Neutrophil (primary cell): Measurements from ENCODE around the gene CDH13.

ENCODE experiments used
- H3K27ac ChIP-seq: fragments of 200-600 bp; sonication (generic); 2 replicates; pipeline ENCODE4 v1.5.1; 2016; ENCODE audit warnings: mild to moderate bottlenecking, moderate library complexity
- H3K27me3 ChIP-seq: fragments of 200-600 bp; sonication (generic); 2 replicates; pipeline ENCODE4 v1.6.0; 2016; ENCODE audit warnings: mild to moderate bottlenecking
- H3K36me3 ChIP-seq: fragments of 200-600 bp; sonication (generic); 2 replicates; pipeline ENCODE4 v1.5.1; 2017
- H3K4me1 ChIP-seq, 2 experiments: fragments of 200-600 bp in 1 of 2; sonication (generic) in 1 of 2; 1 replicate in 1 of 2; 2 replicates in 1 of 2; pipeline versions ENCODE4 v1.5.1 to v1.6.1; 2013 to 2016; ENCODE audit warnings: low read depth in 1 of 2, low read length in 1 of 2, mild to moderate bottlenecking in 1 of 2, moderate library complexity in 1 of 2; ENCODE audit not compliant: control insufficient read depth in 1 of 2, insufficient read depth in 1 of 2
- H3K4me3 ChIP-seq, 2 experiments: fragments of 200-600 bp in 1 of 2; sonication (generic) in 1 of 2; 1 replicate in 1 of 2; 2 replicates in 1 of 2; pipeline ENCODE4 v1.5.1; 2013 to 2016; ENCODE audit warnings: low read depth in 1 of 2, low read length in 1 of 2, mild to moderate bottlenecking in 1 of 2, moderate library complexity in 1 of 2
- H3K9me3 ChIP-seq: fragments of 200-600 bp; sonication (generic); 2 replicates; pipeline ENCODE4 v1.5.1; 2016
- CTCF ChIP-seq: fragments of 200-600 bp; sonication (generic); IDR thresholded peaks from 2 replicates; pipeline ENCODE4 v1.5.1; 2016; ENCODE audit warnings: antibody characterized with exemption

CDH13 gene

GRCh38 chr16:83158320-83158957 lies 531.7 kb downstream of the CDH13 start:
- no peaks in the 10 kb centered on the region for H3K36me3 ChIP-seq
- H3K27ac ChIP-seq, result no peak overlapping the region
- H3K27me3 ChIP-seq, result no peaks in the 10 kb centered on the region
- H3K4me1 ChIP-seq, result no peaks in the 10 kb centered on the region
- no peak for TF ChIP-seq CTCF
- H3K4me3 ChIP-seq, result no peak overlapping the region
- no peaks in the 10 kb centered on the region for H3K9me3 ChIP-seq

- H3K9me3 ChIP-seq, result no peaks in the 10 kb centered on the region
- H3K4me3 ChIP-seq, result no peak overlapping the region
- H3K36me3 ChIP-seq, result no peaks in the 10 kb centered on the region
- no peak overlapping the region for H3K27ac ChIP-seq
- no peaks in the 10 kb centered on the region for H3K27me3 ChIP-seq
- TF ChIP-seq CTCF, result no peak
- no peaks in the 10 kb centered on the region for H3K4me1 ChIP-seq
These were observed 532.3 kb downstream of the CDH13 start for GRCh38 chr16:83159049-83159448.

- Histone ChIP-seq H3K4me3 (no peak overlapping the region), H3K27ac (no peak overlapping the region), H3K9me3 (no peaks in the 10 kb centered on the region), H3K36me3 (no peaks in the 10 kb centered on the region), H3K4me1 (no peaks in the 10 kb centered on the region), H3K27me3 (no peaks in the 10 kb centered on the region)
- TF ChIP-seq CTCF, result no peak
These were observed 533.7 kb downstream of the CDH13 start for GRCh38 chr16:83160287-83161020.

GRCh38 chr16:83162791-83163190 lies 536.0 kb downstream of the CDH13 start:
- H3K4me3 ChIP-seq, result no peak overlapping the region
- TF ChIP-seq CTCF, result no peak
- H3K27me3 ChIP-seq, result no peaks in the 10 kb centered on the region

GRCh38 chr16:83164816-83165215 lies 538.0 kb downstream of the CDH13 start:
- no peak overlapping the region for H3K4me3 ChIP-seq
- H3K4me1 ChIP-seq, result no peaks in the 10 kb centered on the region
- no peak overlapping the region for H3K27ac ChIP-seq
- TF ChIP-seq CTCF, result no peak
- no peaks in the 10 kb centered on the region for H3K9me3 ChIP-seq
- no peaks in the 10 kb centered on the region for H3K36me3 ChIP-seq
- no peaks in the 10 kb centered on the region for H3K27me3 ChIP-seq

More at GRCh38 chr16:83162791-83163190, 536.0 kb downstream of the CDH13 start:
- Histone ChIP-seq H3K4me1 (no peaks in the 10 kb centered on the region), H3K36me3 (no peaks in the 10 kb centered on the region), H3K9me3 (no peaks in the 10 kb centered on the region), H3K27ac (no peak overlapping the region)
